Effector memory CD4-positive, alpha-beta T cell (primary cell): Measurements from ENCODE around the gene SDE2.

Experiments used
- DNase-seq, 3 donors: peaks; one replicate each; pipeline ENCODE4 v3.0.0-alpha.2; 2020
- H3K27ac ChIP-seq: 2 replicates; pipeline ENCODE4 v1.7.0; 2013; ENCODE audit warnings: mild to moderate bottlenecking, low read length, moderate library complexity; ENCODE audit not compliant: insufficient read depth, poor library complexity, severe bottlenecking
- H3K27me3 ChIP-seq: replicated peaks from 2 replicates; pipeline ENCODE4 v1.7.0; 2013; ENCODE audit warnings: mild to moderate bottlenecking, low read length; ENCODE audit not compliant: insufficient read depth, control insufficient read depth, poor library complexity, severe bottlenecking
- H3K36me3 ChIP-seq: 2 replicates; pipeline ENCODE4 v1.7.0; 2013; ENCODE audit warnings: mild to moderate bottlenecking, low read length, moderate library complexity; ENCODE audit not compliant: control insufficient read depth, insufficient read depth
- H3K4me1 ChIP-seq: 2 replicates; pipeline ENCODE4 v1.7.0; 2013; ENCODE audit warnings: low read length, mild to moderate bottlenecking; ENCODE audit not compliant: control insufficient read depth, insufficient read depth, poor library complexity, severe bottlenecking
- H3K4me3 ChIP-seq: 2 replicates; pipeline ENCODE4 v1.7.0; 2013; ENCODE audit warnings: low read length, low read depth, mild to moderate bottlenecking; ENCODE audit not compliant: insufficient read depth, poor library complexity, severe bottlenecking
- H3K9me3 ChIP-seq: 2 replicates; pipeline ENCODE4 v1.7.0; 2013; ENCODE audit warnings: mild to moderate bottlenecking, low read length, moderate library complexity; ENCODE audit not compliant: control insufficient read depth
- total RNA-seq, 3 donors: gene quantifications; one replicate each; lab custom pipeline; 2026; lab: John Stamatoyannopoulos, UW

Gene SDE2
- 65.1 to 127 (median 78.4) reads per million in 3 donors for total RNA-seq

DNA sequence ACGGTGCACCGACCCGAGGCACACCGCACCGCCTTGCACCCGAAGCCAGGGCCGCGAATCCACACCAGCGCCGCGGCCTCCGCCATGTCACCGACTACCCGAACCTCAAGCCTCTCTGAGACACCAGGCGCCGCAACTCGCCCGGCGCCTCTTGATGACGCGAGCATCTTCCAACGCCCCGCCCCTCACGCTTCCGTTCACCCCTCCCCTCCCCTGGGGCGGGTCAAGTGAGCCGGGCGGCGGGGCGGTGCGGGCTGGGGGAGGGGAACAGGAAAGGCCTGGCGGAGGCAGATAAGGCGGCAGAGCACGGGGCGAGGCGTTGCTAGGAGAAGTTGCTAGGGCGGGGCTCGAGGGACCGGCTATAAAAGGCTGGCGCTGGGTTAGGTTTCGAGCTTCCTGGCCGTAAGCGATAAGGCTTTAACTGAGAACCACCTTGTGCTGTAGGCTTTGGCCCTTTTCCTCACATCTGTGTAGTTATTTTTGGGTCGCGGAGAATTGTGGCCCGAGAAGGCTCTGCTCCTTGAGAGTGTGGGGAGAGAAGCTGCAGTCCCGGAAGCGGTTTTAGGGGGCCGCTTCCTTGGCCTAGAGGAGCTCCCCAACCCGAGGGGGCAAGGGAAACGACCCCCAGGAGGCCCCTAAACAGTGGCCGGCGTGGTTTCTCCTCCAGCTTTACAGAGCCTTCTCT is at the start of gene SDE2:
Gene SDE2, minus strand, starts transcription at position 117 of the 685 bp plus-strand sequence. Its CDS starts 31 bp downstream, at position 86.
- Histone ChIP-seq H3K27ac (peak within 1 kb of the TSS; percentile 96), H3K4me3 (peak within 1 kb of the TSS; percentile 87), H3K9me3 (no peaks in the 10 kb centered on the region), H3K27me3 (no peaks in the 10 kb centered on the region), H3K36me3 (peaks cover 8% of the 10 kb centered on the region), H3K4me1 (peaks cover 41% of the 10 kb centered on the region)
- peak; percentile 99 to 100 (median 99) for DNase-seq

DNA sequence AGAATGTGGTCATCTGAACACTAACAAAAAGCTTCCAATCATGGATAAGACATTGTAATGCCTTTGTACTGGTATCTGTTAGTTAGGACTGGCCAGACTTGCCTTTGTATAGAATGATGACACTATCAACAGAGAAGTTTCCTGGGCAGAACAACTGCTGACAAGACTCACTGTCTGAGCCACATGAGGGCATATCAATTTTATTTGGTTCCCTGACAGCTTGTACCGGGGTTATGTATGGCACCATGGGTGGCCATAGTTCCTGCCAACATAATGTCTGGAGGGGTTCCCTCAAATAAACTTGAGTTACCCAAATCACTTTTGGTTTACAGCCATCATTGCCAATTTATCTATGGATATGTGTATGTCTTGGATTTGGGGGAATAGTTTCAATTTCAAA is 49.7 kb upstream of the SDE2 start:
- Histone ChIP-seq H3K4me3 (no peak overlapping the region), H3K9me3 (no peaks in the 10 kb centered on the region), H3K36me3 (no peaks in the 10 kb centered on the region), H3K4me1 (no peaks in the 10 kb centered on the region), H3K27me3 (no peaks in the 10 kb centered on the region), H3K27ac (no peak overlapping the region)
- DNase-seq: no peak

- no peaks in the 10 kb centered on the region for H3K36me3 ChIP-seq
- H3K9me3 ChIP-seq: no peaks in the 10 kb centered on the region
- no peak for DNase-seq
- no peak overlapping the region for H3K4me3 ChIP-seq
- no peaks in the 10 kb centered on the region for H3K4me1 ChIP-seq
- H3K27ac ChIP-seq: no peak overlapping the region
- H3K27me3 ChIP-seq: no peaks in the 10 kb centered on the region
Measured at GRCh38 chr1:226047495-226047894, 48.4 kb upstream of the SDE2 start.

DNA sequence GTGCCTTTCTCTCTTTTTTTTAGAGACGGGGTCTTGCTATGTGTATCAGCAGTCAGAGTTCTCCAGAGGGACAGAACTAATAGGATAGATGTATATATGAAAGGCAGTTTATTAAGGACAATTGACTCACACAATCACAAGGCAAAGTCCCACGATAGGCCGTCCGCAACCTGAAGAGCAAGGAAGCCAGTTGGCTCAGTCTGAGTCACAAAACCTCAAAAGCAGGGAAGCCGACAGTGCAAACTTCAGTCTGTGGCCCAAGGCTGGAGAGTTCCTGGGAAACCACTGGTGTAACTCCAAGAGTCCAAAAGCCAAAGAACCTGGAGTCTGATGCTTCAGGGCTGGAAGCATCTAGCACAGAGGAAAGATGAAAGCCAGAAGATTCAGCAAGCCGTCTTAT is 47.1 kb upstream of the SDE2 start:
- DNase-seq: no peak
- Histone ChIP-seq H3K27me3 (no peaks in the 10 kb centered on the region), H3K4me3 (no peak overlapping the region), H3K27ac (no peak overlapping the region), H3K4me1 (no peaks in the 10 kb centered on the region), H3K9me3 (no peaks in the 10 kb centered on the region), H3K36me3 (no peaks in the 10 kb centered on the region)

GRCh38 chr1:226044514-226045101 is 45.5 kb upstream of the SDE2 start:
- no peaks in the 10 kb centered on the region for H3K36me3 ChIP-seq
- no peaks in the 10 kb centered on the region for H3K4me1 ChIP-seq
- no peak for DNase-seq
- no peak overlapping the region for H3K4me3 ChIP-seq
- H3K27ac ChIP-seq: no peak overlapping the region
- no peaks in the 10 kb centered on the region for H3K27me3 ChIP-seq
- H3K9me3 ChIP-seq: no peaks in the 10 kb centered on the region

DNA sequence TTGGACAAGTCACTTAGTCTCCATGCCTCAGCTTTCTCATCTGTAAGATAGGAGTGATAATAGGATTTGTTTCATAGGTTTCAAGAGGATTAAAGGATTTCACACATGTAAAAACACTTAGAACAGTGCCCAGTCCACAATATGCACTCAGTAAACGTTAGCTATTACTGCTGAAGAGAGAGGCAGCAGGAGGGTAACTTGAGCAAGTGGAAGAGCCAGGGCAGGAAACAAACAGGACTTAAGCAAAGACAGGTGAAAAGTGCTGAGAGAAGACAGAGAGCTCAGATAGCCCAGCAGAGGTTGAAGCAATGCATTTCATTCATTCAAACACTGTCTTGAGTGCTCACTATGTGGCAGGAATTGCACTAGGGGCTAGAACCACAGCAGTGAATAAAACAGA is 42.3 kb upstream of the SDE2 start:
- no peaks in the 10 kb centered on the region for H3K36me3 ChIP-seq
- no peaks in the 10 kb centered on the region for H3K4me1 ChIP-seq
- DNase-seq: no peak
- no peak overlapping the region for H3K4me3 ChIP-seq
- H3K27me3 ChIP-seq: no peaks in the 10 kb centered on the region
- no peaks in the 10 kb centered on the region for H3K9me3 ChIP-seq
- no peak overlapping the region for H3K27ac ChIP-seq

DNA sequence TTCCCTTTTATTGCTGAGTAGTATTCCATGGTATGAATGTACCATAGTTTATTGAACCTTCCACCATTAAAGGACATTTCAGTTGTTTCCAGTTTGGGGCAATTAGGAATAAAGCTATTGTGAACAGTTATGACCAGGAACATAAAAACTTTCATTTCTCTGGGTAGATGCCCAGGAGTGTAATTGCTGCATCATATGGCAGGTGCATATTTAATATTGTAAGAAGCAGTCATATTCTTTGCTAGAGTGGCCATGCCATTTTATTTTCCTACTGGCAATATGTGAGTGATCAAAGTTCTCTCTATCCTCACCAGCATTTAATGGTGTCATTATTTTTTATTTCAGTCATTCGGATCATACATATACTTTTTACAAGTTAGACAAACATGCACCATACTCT is 39.5 kb upstream of the SDE2 start:
- Histone ChIP-seq H3K36me3 (no peaks in the 10 kb centered on the region), H3K27me3 (no peaks in the 10 kb centered on the region), H3K4me1 (no peaks in the 10 kb centered on the region), H3K27ac (no peak overlapping the region), H3K9me3 (no peaks in the 10 kb centered on the region), H3K4me3 (no peak overlapping the region)
- no peak for DNase-seq

DNA sequence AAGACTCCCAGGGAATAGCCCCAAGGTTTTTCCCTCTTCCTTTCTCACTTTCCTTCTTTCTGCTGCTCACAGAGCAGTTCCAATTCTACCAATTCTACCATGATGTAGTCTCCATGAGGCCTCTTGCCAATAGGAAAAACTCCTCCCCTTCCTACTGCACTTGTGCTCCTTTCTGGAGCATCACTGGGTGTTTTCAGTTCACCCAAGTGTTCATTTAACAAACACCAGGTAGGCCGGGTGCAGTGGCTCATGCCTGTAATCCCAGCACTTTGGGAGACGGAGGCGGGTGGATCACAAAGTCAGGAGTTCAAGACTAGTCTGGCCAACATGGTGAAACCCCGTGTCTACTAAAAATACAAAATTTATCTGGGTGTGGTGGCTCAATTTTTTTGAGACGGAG is 36.8 kb upstream of the SDE2 start:
- H3K27ac ChIP-seq: no peak overlapping the region

GRCh38 chr1:226034482-226034881 is 35.3 kb upstream of the SDE2 start:
- Histone ChIP-seq H3K4me1 (no peaks in the 10 kb centered on the region), H3K4me3 (no peak overlapping the region), H3K9me3 (no peaks in the 10 kb centered on the region), H3K27ac (no peak overlapping the region), H3K36me3 (no peaks in the 10 kb centered on the region), H3K27me3 (no peaks in the 10 kb centered on the region)
- no peak for DNase-seq

More for the DNA sequence above, 36.8 kb upstream of the SDE2 start:
- no peaks in the 10 kb centered on the region for H3K36me3 ChIP-seq
- H3K4me1 ChIP-seq: no peaks in the 10 kb centered on the region
- no peaks in the 10 kb centered on the region for H3K9me3 ChIP-seq
- no peaks in the 10 kb centered on the region for H3K27me3 ChIP-seq
- DNase-seq: no peak
- H3K4me3 ChIP-seq: no peak overlapping the region

- H3K27ac ChIP-seq: no peak overlapping the region
- no peak overlapping the region for H3K4me3 ChIP-seq
- no peaks in the 10 kb centered on the region for H3K36me3 ChIP-seq
- no peaks in the 10 kb centered on the region for H3K9me3 ChIP-seq
- no peak for DNase-seq
- no peaks in the 10 kb centered on the region for H3K27me3 ChIP-seq
- no peaks in the 10 kb centered on the region for H3K4me1 ChIP-seq
Measured at GRCh38 chr1:226033991-226034390, 34.8 kb upstream of the SDE2 start.
